GM19455 (cell line): Measurements from ENCODE around the gene EPS15.
"Not testable (repeated sequence)": the region's sequence is repeated elsewhere in the genome, so short reads cannot be mapped to it uniquely, and the experiment has no call there.

ENCODE experiments used
- ATAC-seq: cut with Tn5 transposase; IDR thresholded peaks from one replicate; pipeline ENCODE4 v1.9.1; 2021; ENCODE audit not compliant: unreplicated experiment

EPS15 gene

DNA sequence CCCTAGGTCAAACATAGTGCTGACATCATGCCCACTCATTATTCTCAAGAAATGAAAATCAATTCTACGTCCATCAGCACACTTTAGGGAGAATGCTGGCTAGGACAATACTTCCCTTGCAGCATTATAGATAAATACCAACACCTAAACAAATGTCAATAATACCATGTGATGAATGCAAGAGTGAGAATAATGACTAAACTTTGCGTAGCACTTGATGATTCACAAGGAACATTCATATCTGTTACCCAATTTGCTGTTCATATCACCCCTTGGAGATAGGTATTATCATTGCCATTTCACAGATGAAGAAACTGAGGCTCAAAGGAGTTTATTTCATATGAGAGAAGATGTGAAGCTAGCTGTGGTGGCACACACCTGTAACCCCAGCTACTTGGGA lies 24.8 kb upstream of the EPS15 start:
- no peak for ATAC-seq

GRCh38 chr1:51542158-51542953 lies 23.3 kb upstream of the EPS15 start:
- no peak for ATAC-seq

- no peak for ATAC-seq
Observed at GRCh38 chr1:51541313-51542050, 22.4 kb upstream of the EPS15 start.

GRCh38 chr1:51537568-51537967 lies 18.5 kb upstream of the EPS15 start:
- ATAC-seq, result no peak

DNA sequence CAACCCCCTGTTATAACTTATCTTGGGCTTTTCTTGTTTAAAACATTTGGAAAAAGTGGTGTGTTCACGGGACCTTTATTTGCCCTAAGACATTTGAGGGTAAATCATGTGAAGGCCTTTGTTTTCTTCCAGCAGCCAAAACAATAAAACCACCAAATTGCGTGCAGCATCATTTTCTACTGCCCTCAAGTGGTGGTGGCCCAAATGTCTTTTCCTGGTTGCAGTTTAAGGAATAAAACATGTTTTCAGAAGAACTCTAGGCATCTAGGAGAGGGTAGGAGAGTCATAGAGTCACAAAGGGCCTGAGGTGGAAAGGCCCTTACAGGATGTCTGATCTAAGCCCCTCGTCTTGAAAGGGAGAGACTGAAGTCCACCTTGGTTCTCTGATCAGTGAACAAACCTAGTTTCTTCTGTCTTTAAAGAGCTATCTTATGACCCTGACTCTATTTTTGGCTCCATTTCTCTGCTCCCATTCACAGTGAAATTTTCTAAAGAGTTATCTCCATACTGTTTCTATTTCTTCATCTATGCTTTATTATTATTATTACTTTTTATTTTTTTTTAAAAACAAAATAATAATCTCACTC lies 16.0 kb upstream of the EPS15 start:
- no peak for ATAC-seq

- ATAC-seq, result no peak
Observed at GRCh38 chr1:51534447-51534846, 15.4 kb upstream of the EPS15 start.

GRCh38 chr1:51532853-51533252 lies 13.8 kb upstream of the EPS15 start:
- ATAC-seq, result no peak

DNA sequence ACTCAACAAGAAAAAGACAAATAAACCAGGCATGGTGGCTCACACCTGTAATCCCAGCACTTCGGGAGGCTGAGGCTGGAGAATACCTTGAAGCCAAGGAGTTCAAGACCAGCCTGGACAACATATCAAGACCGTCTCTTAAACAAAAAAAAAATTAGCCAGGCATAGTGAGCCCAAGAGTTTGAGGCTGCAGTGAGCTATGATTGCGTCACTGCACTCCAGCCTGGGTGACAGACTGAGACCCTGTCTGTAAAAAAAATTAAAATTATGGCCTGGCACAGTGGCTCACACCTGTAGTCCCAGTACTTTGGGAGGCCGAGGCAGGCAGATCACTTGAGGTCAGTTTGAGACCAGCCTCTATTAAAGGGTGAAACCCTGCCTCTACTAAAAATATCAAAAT lies 11.4 kb upstream of the EPS15 start:
- not testable (repeated sequence) for ATAC-seq

DNA sequence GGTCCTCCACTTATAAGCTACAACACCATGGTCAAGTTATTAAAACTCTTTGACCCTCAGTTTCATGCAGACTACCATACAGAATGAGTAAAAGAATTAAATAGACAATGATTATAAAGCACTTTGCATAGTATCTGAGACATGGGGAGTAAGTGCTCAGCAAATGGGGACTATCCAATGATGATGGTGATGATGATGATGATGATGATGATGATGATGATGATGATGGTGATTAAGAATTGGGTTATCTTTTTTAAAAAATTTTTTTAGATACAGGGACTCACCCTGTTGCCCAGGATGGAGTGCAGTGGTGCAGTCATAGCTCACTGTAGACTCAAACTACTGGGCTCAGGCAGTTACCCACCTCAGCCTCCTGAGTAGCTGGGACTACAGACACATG lies 8.1 kb upstream of the EPS15 start:
- ATAC-seq, result no peak

DNA sequence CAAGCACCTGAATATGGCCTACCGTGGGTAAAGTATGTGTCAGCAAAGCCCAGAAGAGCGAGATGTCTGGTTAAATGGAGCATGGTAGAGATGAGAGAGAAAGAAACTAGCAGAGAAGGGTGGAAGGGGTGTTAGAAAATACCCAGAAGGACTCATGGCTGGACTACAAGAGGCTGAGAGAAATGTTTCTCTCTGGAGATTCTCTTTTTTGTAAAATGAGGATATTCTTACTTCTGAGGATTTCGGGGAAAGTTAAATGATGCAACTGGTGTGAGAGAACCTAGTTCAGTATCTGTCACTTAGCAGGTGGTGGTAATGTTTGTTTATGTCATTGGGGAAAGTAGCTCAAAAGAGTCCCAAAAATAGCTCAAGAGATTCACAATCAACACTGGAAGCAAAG lies 7.2 kb upstream of the EPS15 start:
- ATAC-seq, result no peak

GRCh38 chr1:51525295-51525694 lies 6.2 kb upstream of the EPS15 start:
- no peak for ATAC-seq

GRCh38 chr1:51524817-51525216 lies 5.8 kb upstream of the EPS15 start:
- no peak for ATAC-seq

DNA sequence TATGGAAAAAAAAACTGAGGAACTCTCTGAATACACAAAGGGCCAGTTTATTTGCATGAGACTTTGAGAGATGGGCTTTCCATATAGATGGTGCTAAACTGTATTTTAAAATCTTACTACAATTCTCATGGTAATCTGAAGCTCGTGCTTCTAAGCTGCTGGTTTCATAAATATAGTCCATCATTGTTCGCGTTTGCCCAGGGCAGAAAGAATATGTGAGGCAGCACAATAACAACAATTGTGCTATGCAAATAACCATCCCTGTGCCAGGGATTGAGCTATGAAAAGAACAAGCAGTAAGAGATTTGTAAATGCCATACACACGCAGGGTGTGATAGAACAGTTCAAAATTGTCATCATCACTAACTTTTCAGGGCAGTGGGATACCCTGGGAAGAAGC lies 4.9 kb upstream of the EPS15 start:
- no peak for ATAC-seq

DNA sequence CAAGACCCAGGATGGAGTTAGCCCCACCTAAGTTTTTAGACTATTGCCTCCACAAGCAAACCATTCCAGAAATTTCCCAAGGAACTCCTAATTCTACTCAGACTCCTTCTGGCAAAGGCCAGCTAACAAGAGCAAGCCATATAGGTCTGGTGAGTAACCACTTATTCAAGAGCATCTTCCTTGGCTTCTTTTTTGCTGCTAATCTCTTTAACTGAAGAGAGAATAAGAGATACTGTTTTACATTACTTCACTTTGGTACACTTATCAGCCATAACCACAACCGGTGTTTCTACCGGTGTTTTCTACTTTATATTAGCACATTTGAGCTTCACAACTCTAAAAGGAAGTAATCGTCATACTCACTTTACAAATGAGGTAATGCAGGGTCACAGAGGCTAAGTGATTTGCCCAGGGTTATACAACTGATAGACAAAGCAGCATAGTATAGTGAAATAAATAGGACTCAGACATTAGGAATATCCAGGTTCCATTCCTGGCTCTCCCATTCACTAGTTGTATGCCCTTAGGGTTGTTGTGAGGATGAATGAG lies 1.7 kb upstream of the EPS15 start:
- ATAC-seq, result no peak

- ATAC-seq, result no peak
Observed at GRCh38 chr1:51519865-51520699, 1.0 kb upstream of the EPS15 start.

- ATAC-seq, result peak; percentile 41
Observed at GRCh38 chr1:51518586-51519047, 449 bp downstream of the EPS15 start.

DNA sequence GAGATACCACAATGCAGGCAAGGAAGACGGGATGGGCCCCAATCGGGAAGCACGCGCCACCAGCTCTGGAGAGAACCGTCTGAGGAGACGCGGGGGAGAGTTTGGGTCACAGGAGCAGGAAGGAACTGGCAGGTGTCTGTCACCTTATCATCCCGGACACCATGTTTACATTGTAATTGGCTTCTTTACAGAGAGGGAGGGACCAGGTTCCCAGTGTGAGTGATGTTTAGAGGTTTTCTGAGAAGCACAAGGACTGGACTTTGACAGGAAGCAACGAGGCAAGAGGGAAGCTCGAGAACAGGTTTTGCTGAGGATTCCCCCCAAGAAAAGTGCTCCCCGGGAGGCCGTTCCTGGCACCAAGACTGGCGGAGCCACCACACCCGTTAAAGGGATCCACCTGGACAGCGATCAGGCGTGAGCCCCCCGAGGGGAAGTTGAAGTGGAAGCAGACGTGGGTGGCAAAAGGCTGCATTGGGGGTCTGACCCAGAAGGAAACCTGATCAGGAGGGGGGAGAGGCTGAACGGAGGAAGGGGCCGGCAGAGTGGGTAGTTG lies 957 bp downstream of the EPS15 start:
- ATAC-seq, result peak; percentile 30

- no peak for ATAC-seq
Observed at GRCh38 chr1:51517361-51518032, 1.6 kb downstream of the EPS15 start.

DNA sequence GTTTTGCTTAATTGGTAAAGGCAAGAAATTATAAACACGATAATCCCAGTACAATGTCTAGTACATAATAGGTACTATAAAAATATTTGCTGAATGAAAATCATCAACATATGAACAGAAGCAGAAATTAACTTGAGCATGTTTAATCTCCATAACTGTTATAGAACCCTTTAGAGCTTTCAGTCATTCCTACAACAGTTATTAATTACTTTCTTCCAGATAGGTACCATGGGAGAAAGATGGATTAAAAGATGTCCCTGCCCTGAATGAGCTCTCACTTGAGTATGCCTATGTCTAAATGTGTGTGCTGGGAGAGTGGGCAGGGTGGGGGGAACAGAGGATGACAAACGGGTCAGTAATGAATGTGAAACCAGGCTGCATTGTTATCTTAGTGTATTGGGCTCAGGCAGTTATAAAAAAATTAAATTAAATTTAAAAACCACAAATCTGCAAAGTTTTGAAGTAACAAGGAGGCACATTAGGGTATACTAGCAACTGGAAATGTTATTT lies 2.4 kb downstream of the EPS15 start:
- ATAC-seq, result no peak
